HG03095 (cell line): ENCODE measurements around the gene FAM110A.
"Not testable (repeated sequence)": the region's sequence is repeated elsewhere in the genome, so short reads cannot be mapped to it uniquely, and the experiment has no call there.

ENCODE experiments used
- ATAC-seq: cut with Tn5 transposase; IDR thresholded peaks from one replicate; pipeline ENCODE4 v1.9.1; 2021; ENCODE audit warnings: moderate library complexity; ENCODE audit not compliant: unreplicated experiment

Gene FAM110A

GRCh38 chr20:822651-823573 lies 10.6 kb upstream of the FAM110A start:
- no peak for ATAC-seq

- ATAC-seq: no peak
These were observed 10.0 kb upstream of the FAM110A start for GRCh38 chr20:823574-823902.

GRCh38 chr20:824490-824889 lies 9.0 kb upstream of the FAM110A start:
- no peak for ATAC-seq

DNA sequence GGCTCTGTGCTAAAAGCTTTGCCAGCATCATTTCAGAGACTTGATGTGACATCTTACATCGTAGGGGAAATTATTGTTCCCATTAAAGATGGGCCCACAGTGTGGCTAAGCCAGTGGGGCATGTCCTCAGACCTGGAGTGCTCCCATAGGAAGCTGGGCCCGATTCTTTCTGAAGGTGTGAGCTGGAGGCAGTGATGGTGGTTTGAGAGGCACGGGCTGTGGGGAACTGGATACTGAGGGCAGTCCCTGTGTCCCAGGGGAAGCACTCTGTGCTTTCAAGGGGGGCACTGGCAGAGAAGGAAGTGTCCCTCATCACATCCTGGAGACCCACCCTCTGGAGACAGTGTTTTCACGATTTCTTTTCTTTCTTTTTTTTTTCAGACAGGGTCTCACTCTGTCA lies 8.6 kb upstream of the FAM110A start:
- no peak for ATAC-seq

DNA sequence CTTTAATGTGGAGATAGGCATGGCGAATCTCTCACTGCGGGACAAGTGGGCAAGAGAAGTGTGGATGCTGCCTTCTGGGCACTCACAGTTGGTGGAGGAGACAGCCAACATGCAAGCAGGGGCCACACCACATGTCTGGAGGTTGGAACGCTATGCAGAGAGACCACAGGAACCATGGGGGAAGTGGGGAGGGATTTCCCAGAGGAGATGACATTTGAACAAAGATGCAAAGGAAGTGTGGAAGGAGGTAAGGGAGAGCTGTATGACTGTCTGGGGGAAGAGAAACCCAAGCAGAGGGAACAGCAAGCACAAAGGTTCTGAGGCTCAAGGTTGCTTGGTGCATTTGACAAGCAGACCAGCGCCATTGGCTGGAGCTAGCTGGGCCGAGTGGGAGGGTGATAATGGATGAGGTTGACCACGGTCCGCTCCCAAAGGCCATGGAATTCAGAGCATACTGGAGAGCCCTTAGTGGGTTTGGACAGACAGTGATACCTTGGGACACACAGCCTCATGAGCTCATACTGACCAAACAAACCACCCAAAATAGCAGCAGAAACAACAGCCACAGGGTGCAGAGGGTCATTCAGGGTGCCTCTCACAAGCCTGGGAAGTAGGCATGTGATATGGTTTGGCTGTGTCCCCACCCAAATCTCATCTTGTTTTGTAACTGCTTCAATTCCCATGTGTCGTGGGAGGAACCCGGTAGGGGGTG lies 7.6 kb upstream of the FAM110A start:
- ATAC-seq: no peak

DNA sequence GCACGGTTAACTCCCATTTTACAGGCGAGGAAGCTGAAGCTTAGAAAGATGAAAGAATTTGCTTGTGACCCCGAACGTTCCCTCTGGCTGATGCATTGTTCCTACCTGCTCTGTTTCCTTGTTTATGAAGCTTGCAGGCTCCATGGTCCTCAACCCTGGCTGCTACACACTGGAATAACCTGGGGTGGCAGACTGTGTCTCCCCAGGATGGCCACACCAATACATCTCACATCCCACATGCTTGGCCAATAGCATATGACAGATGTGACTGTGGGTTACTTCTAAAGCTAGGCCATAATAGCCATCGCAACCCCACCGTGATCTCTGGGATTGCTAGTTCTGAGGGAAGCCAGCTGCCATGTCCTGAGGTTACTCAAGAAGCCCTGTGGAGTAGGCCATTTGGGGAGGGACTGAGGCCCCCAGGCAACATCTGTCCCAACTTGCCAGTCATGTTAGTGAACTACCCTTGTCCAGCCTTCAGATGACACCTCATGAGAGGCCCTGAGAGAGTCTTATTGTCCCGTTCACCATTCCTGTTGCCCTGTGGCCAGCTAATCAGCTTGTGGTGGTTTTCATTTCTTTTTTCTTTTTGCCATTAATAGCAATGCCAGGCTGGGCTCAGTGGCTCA lies 6.7 kb upstream of the FAM110A start:
- no peak for ATAC-seq

DNA sequence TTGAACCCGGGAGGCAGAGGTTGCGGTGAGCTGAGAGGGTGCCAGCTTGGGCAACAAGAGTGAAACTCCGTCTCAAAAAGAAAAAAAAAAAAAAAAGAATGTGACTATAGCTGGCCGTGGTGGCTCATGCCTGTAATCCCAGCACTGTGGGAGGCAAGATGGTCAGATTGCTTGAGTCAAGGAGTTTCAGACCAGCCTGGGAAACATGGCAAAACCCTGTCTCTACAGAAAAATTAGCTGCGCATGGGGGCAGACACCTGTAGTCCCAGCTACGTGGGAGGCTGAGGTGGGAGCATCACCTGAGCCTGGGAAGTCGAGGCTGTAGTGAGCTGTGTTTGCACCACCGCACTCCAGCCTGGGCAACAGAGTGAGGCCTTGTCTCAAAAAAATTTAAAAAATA lies 5.5 kb upstream of the FAM110A start:
- ATAC-seq: not testable (repeated sequence)

DNA sequence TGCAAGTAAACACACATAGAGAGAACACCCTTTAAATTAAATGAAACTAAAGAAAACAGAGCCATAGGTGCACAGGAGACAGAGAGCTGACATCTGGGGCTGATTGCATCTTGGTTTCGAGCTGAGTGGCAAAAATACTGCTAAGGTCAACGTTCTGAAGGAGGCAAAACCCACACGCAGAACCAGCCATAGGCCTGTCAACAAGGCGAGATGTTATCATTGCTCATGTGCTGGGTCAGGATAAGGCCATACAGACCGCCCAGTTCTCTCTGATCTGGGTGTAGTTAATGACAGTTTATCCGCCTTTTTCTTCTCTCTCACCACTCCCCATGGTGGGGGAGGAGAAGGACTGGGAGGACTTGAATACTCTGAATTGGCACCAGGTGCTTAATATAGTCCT lies 4.5 kb upstream of the FAM110A start:
- no peak for ATAC-seq

- no peak for ATAC-seq
These were observed 4.0 kb upstream of the FAM110A start for GRCh38 chr20:829551-829950.

DNA sequence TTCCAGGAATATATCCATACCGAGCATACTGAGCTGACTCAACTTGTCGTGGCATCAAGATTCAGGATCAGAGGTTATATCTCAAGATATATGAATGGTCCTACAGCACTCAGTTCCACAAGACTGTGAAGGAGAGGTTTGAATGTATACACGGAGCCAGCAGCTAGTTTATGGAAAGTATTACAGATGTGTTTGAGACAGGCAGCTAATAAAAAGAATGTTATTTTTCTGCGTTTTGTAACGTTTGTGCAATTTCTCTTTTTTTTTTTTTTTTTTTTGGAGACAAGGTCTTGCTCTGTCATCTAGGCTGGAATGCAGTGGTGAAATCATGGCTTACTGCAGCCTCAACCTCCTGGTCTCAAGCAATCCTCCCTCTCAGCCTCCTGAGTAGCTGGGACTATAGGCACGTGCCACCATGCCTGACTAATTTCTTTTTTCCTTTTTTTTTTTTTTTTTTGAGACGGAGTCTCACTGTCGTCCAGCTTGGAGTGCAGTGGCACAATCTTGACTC lies 3.4 kb upstream of the FAM110A start:
- no peak for ATAC-seq

GRCh38 chr20:831251-831650 lies 2.3 kb upstream of the FAM110A start:
- no peak for ATAC-seq

- no peak for ATAC-seq
These were observed 1.6 kb upstream of the FAM110A start for GRCh38 chr20:831956-832355.

- ATAC-seq: peak; percentile 20
These were observed 430 bp upstream of the FAM110A start for GRCh38 chr20:833121-833449.

DNA sequence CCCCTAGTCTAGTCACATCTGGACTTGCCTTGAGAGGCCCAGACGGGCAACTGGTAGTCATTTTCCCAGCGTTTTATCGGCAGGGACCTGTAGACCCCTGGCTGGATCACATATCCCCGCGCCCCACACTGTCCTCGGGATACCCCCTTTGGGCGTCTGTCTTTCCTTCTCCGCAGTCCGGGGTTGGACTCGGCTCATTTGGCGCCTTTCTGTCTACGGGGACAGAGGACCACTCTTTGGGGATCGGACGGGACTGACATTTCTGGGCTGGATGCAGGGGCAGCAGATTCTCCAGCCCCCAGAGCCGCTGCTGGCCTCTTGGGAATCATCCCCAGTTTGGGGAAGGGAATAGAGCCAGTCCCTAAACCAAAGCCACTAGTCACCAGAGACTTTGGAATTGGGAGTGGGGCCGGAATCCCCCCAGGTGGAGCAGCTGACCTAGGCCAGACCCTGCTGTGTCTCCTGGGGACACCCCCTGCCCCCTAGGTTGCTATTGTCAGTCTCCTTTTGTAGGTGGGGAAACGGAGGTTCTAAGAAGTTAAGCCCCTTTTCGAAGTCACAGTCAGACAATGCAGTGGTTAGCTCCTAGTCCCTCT lies 734 bp downstream of the FAM110A start:
- no peak for ATAC-seq

- ATAC-seq: no peak
These were observed 2.1 kb downstream of the FAM110A start for GRCh38 chr20:835608-836045.

GRCh38 chr20:836190-836589 lies 2.7 kb downstream of the FAM110A start:
- ATAC-seq: no peak

DNA sequence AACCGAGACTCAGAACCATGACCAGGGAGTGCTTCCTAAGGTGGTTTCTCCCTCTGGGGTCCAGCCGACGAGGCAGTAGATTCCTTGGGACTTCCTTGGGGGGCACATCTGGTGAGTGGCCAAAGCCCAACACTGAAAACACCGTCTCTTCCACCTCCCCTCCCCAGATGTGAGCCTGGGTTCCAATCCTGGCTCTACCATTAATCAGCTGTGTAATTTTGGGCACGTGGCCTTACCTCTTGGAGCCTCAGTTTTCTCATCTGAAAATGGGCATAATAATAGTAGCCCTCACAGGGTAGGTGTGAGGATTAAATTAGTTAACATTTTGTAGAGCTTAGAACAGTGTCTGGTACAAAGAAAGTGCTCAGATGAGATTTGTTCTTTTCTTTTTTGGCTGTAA lies 5.5 kb downstream of the FAM110A start:
- ATAC-seq: no peak

DNA sequence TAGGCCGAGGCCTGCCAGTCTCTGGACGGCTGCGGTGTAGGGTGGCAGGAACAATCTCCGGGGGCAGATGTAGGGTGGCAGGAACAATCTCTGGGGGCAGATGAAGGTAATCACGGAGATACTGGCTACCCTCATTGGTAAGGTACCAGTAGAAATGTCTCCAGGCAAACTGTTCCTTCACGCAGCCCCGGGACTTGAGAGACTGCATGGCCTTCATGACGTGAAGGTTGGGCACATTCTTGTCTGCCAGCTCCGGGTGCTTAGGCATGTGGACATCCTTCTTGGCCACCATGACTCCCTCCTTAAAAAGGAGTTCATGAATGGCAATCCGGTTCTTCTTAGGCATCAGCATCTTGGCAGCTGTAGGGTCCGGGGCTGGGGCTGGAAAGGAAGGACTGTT lies 6.1 kb downstream of the FAM110A start:
- no peak for ATAC-seq

GRCh38 chr20:840503-840857 lies 7.0 kb downstream of the FAM110A start:
- no peak for ATAC-seq

GRCh38 chr20:840858-841567 lies 7.5 kb downstream of the FAM110A start:
- no peak for ATAC-seq
